SK-N-SH treated with all-trans-retinoic acid at 6 μM for 48 hours (cell line): ENCODE results near the gene PAPPA2.

Source experiments
- BACH2 ChIP-seq: fragments of 250-450 bp; sonication (Bioruptor Pico); IDR thresholded peaks from 2 replicates; pipeline ENCODE4 v1.9.0; 2021; ENCODE audit warnings: mild to moderate bottlenecking, borderline replicate concordance
- CSDC2 ChIP-seq: fragments of 250-450 bp; sonication (Bioruptor Pico); IDR thresholded peaks from 2 replicates; pipeline ENCODE4 v1.5.0; 2020; ENCODE audit warnings: mild to moderate bottlenecking, moderate library complexity
- CSRNP3 ChIP-seq: fragments of 250-450 bp; sonication (Bioruptor Pico); IDR thresholded peaks from 2 replicates; pipeline ENCODE4 v1.5.1; 2021; ENCODE audit warnings: mild to moderate bottlenecking, moderate library complexity
- ESRRG ChIP-seq: fragments of 250-450 bp; sonication (Bioruptor Pico); IDR thresholded peaks from 2 replicates; pipeline ENCODE4 v1.6.1; 2021; ENCODE audit warnings: mild to moderate bottlenecking
- POU6F1 ChIP-seq: fragments of 250-450 bp; sonication (Bioruptor Pico); IDR thresholded peaks from 2 replicates; pipeline ENCODE4 v1.8.0; 2021; ENCODE audit warnings: low read depth, mild to moderate bottlenecking, moderate library complexity, borderline replicate concordance
- PPARA ChIP-seq: fragments of 250-450 bp; sonication (Bioruptor Pico); IDR thresholded peaks from 2 replicates; pipeline ENCODE4 v1.5.0; 2020; ENCODE audit warnings: mild to moderate bottlenecking, borderline replicate concordance
- ZC3H10 ChIP-seq: fragments of 250-450 bp; sonication (Bioruptor Pico); IDR thresholded peaks from 2 replicates; pipeline ENCODE4 v1.5.1; 2021; ENCODE audit warnings: mild to moderate bottlenecking, moderate library complexity
- ZFP3 ChIP-seq: fragments of 250-450 bp; sonication (Bioruptor Pico); IDR thresholded peaks from 2 replicates; pipeline ENCODE4 v1.5.0; 2020; ENCODE audit warnings: mild to moderate bottlenecking, moderate library complexity
- ZFP30 ChIP-seq: fragments of 450-650 bp; formaldehyde crosslinking; IDR thresholded peaks from 2 replicates; pipeline ENCODE4 v1.5.0; 2022; ENCODE audit warnings: mild to moderate bottlenecking, moderate library complexity
- ZNF70 ChIP-seq: fragments of 450-650 bp; formaldehyde crosslinking; IDR thresholded peaks from 2 replicates; pipeline ENCODE4 v1.5.0; 2020; ENCODE audit warnings: mild to moderate bottlenecking, moderate library complexity
- ZNF8 ChIP-seq: fragments of 450-650 bp; formaldehyde crosslinking; IDR thresholded peaks from 2 replicates; pipeline ENCODE4 v1.5.0; 2020; ENCODE audit warnings: mild to moderate bottlenecking, moderate library complexity
- TF ChIP-seq, protein P1 (sequence below): fragments of 250-450 bp; sonication (Bioruptor Pico); IDR thresholded peaks from 2 replicates; pipeline ENCODE4 v1.8.0; 2020; ENCODE audit warnings: mild to moderate bottlenecking, moderate library complexity, borderline replicate concordance
- TF ChIP-seq, protein P2 (sequence below): fragments of 250-450 bp; sonication (Bioruptor Pico); IDR thresholded peaks from 2 replicates; pipeline ENCODE4 v1.5.1; 2020; ENCODE audit warnings: low read depth, mild to moderate bottlenecking, moderate library complexity

- TF ChIP-seq ESRRG (CRISPR knock-in tag) (no peak), POU6F1 (CRISPR knock-in tag) (no peak), ZNF8 (CRISPR knock-in tag) (no peak), ZFP3 (no peak), ZFP30 (no peak), CSRNP3 (CRISPR knock-in tag) (no peak), CSDC2 (no peak), ZNF70 (no peak), ZC3H10 (CRISPR knock-in tag) (no peak), BACH2 (no peak), PPARA (no peak)
- TF ChIP-seq, protein P1, sequence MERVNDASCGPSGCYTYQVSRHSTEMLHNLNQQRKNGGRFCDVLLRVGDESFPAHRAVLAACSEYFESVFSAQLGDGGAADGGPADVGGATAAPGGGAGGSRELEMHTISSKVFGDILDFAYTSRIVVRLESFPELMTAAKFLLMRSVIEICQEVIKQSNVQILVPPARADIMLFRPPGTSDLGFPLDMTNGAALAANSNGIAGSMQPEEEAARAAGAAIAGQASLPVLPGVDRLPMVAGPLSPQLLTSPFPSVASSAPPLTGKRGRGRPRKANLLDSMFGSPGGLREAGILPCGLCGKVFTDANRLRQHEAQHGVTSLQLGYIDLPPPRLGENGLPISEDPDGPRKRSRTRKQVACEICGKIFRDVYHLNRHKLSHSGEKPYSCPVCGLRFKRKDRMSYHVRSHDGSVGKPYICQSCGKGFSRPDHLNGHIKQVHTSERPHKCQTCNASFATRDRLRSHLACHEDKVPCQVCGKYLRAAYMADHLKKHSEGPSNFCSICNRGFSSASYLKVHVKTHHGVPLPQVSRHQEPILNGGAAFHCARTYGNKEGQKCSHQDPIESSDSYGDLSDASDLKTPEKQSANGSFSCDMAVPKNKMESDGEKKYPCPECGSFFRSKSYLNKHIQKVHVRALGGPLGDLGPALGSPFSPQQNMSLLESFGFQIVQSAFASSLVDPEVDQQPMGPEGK (CRISPR knock-in tag): no peak
- TF ChIP-seq, protein P2, sequence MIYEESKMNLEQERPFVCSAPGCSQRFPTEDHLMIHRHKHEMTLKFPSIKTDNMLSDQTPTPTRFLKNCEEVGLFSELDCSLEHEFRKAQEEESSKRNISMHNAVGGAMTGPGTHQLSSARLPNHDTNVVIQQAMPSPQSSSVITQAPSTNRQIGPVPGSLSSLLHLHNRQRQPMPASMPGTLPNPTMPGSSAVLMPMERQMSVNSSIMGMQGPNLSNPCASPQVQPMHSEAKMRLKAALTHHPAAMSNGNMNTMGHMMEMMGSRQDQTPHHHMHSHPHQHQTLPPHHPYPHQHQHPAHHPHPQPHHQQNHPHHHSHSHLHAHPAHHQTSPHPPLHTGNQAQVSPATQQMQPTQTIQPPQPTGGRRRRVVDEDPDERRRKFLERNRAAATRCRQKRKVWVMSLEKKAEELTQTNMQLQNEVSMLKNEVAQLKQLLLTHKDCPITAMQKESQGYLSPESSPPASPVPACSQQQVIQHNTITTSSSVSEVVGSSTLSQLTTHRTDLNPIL (CRISPR knock-in tag): no peak
Observed at GRCh38 chr1:176699821-176700220, 236.8 kb downstream of the PAPPA2 start.
